HCT116 (cell line): ENCODE data around the gene VSTM2B. TPM values are rescaled to one million over a fixed set of nuclear protein-coding genes. Genes with fewer than 3 reads are reported as not detected.

Experiments
- ATAC-seq: fragments of 200-7000 bp; cut with Tn5 transposase; 2 replicates; pipeline ENCODE4 v1.9.1; 2020; ENCODE audit warnings: mild to moderate bottlenecking, moderate library complexity
- BruUV-seq: library from RNA; stranded (reverse); fragments of 400-500 nt; replicated peaks from 2 replicates; lab custom pipeline; 2021; lab: Mats Ljungman, UMichigan
- CTCF ChIA-PET: fragments of 300-600 bp; sonication (Branson Sonifier 250); formaldehyde crosslinking; loops from one replicate; lab custom pipeline; 2021; ENCODE audit warnings: antibody characterized with exemption; lab: Charles Lee
- POLR2A ChIA-PET: fragments of 300-600, 350-600 bp; sonication (Branson Sonifier 250); formaldehyde crosslinking; loops from one replicate; lab custom pipeline; 2021; ENCODE audit warnings: antibody characterized with exemption; lab: Charles Lee
- RAD21 ChIA-PET, 2 experiments: fragments of 300-600 bp; sonication (Branson Sonifier 250); formaldehyde crosslinking; loops; one replicate each; lab custom pipeline; 2023; ENCODE audit warnings: low total read pairs in 2 of 2; ENCODE audit not compliant: uncharacterized antibody in 2 of 2, unreplicated experiment in 2 of 2, low non-redundant PET in 1 of 2; lab: Charles Lee
- DNase-seq: peaks from one replicate; pipeline ENCODE4 v3.0.0-alpha.2; 2010; ENCODE audit warnings: low read depth, low spot score
- H2AFZ ChIP-seq: fragments of 200-600 bp; shearing (Covaris generic), sonication (generic); 2 replicates; pipeline ENCODE4 v1.6.1; 2017; ENCODE audit warnings: low read depth, mixed run types, mixed read lengths, antibody characterized with exemption, low read length; ENCODE audit not compliant: poor library complexity, severe bottlenecking
- H3K27ac ChIP-seq: 2 replicates; pipeline ENCODE4 v1.5.1; 2012; ENCODE audit warnings: low read depth, low read length
- H3K27me3 ChIP-seq: fragments of 200-600 bp; sonication (generic); 2 replicates; pipeline ENCODE4 v1.6.1; 2016; ENCODE audit warnings: mixed run types, low read length, mixed read lengths; ENCODE audit not compliant: insufficient read depth
- H3K36me3 ChIP-seq, 2 experiments: fragments of 200-500 bp in 1 of 2; fragments of 200-600 bp in 1 of 2; sonication (Bioruptor generic) in 1 of 2; sonication (generic) in 1 of 2; 2 replicates each; pipeline versions ENCODE4 v1.5.1 to v1.6.1; 2014 to 2016; ENCODE audit warnings: low read length in 2 of 2, inconsistent platforms in 1 of 2, mixed read lengths in 1 of 2, mixed run types in 1 of 2; ENCODE audit not compliant: insufficient read depth in 2 of 2, control insufficient read depth in 1 of 2
- H3K4me1 ChIP-seq, 2 experiments: fragments of 200-600 bp in 1 of 2; sonication (generic) in 1 of 2; 2 replicates each; pipeline versions ENCODE4 v1.5.1 to v1.6.1; 2012 to 2017; ENCODE audit warnings: low read length in 2 of 2, inconsistent platforms in 1 of 2, mild to moderate bottlenecking in 1 of 2, mixed read lengths in 1 of 2, mixed run types in 1 of 2, moderate library complexity in 1 of 2; ENCODE audit not compliant: insufficient read depth in 2 of 2, control insufficient read depth in 1 of 2
- H3K4me2 ChIP-seq: fragments of 200-600 bp; sonication (generic); 2 replicates; pipeline ENCODE4 v1.6.1; 2017; ENCODE audit warnings: mixed run types, low read length, mixed read lengths
- H3K4me3 ChIP-seq, 2 experiments: fragments of 200-600 bp in 1 of 2; sonication (generic) in 1 of 2; replicated peaks in 1 of 2; 2 replicates each; pipeline ENCODE4 v1.5.1; 2011 to 2016; ENCODE audit warnings: low read length in 2 of 2, control low read depth in 1 of 2, low read depth in 1 of 2, mild to moderate bottlenecking in 1 of 2, mixed read lengths in 1 of 2, mixed run types in 1 of 2
- H3K79me2 ChIP-seq: fragments of 200-600 bp; sonication (generic); 2 replicates; pipeline ENCODE4 v1.6.1; 2017; ENCODE audit warnings: mild to moderate bottlenecking, mixed run types, low read length, moderate library complexity, mixed read lengths; ENCODE audit not compliant: insufficient read depth
- H3K9ac ChIP-seq: fragments of 200-600 bp; sonication (generic); 2 replicates; pipeline ENCODE4 v1.6.1; 2016; ENCODE audit warnings: low read length, mixed read lengths
- H3K9me2 ChIP-seq: fragments of 200-600 bp; sonication (generic), shearing (Covaris generic); 2 replicates; pipeline ENCODE4 v1.6.1; 2017; ENCODE audit warnings: mixed run types, mild to moderate bottlenecking, moderate library complexity; ENCODE audit not compliant: insufficient read depth
- H3K9me3 ChIP-seq, 2 experiments: fragments of 200-500 bp in 1 of 2; fragments of 200-600 bp in 1 of 2; sonication (Bioruptor generic) in 1 of 2; sonication (generic) in 1 of 2; 2 replicates each; pipeline ENCODE4 v1.6.1; 2014 to 2017; ENCODE audit warnings: low read length in 2 of 2, mixed read lengths in 2 of 2, inconsistent platforms in 1 of 2, low read depth in 1 of 2, mild to moderate bottlenecking in 1 of 2, mixed run types in 1 of 2, moderate library complexity in 1 of 2; ENCODE audit not compliant: control insufficient read depth in 1 of 2, insufficient read depth in 1 of 2
- H4K20me1 ChIP-seq: fragments of 200-600 bp; sonication (generic), shearing (Covaris generic); 2 replicates; pipeline ENCODE4 v1.6.1; 2017; ENCODE audit warnings: mixed run types, mild to moderate bottlenecking, moderate library complexity; ENCODE audit not compliant: insufficient read depth
- CEBPB ChIP-seq: IDR thresholded peaks from 2 replicates; pipeline ENCODE4 v1.6.1; 2012; ENCODE audit warnings: low read depth
- EZH2phosphoT487 ChIP-seq: fragments of 200-600 bp; IDR thresholded peaks from 2 replicates; pipeline ENCODE4 v1.6.1; 2018; ENCODE audit warnings: antibody characterized with exemption, borderline replicate concordance
- FOSL1 ChIP-seq: IDR thresholded peaks from 2 replicates; pipeline ENCODE4 v1.6.1; 2012; ENCODE audit warnings: low read depth
- JUND ChIP-seq: IDR thresholded peaks from 2 replicates; pipeline ENCODE4 v1.6.1; 2012
- POLR2A ChIP-seq: IDR thresholded peaks from 2 replicates; pipeline ENCODE4 v1.7.0; 2011; ENCODE audit warnings: borderline replicate concordance; ENCODE audit not compliant: insufficient read depth, insufficient read length; ENCODE audit errors: extremely low read depth
- SP1 ChIP-seq: IDR thresholded peaks from 2 replicates; pipeline ENCODE4 v1.6.1; 2012; ENCODE audit warnings: low read depth
- ZFX ChIP-seq: fragments of 450-650 bp; IDR thresholded peaks from 2 replicates; pipeline ENCODE4 v1.6.1; 2017
- intact Hi-C: fragments of 100-400 bp; cut with micrococcal nuclease; formaldehyde crosslinking; loops from 2 replicates; pipeline ENCODE4 v1.10.0; 2022
- total RNA-seq: library from RNA; stranded (reverse); gene quantifications from one replicate; pipeline ENCODE4 v1.2.1, GENCODE V29; 2021; ENCODE audit not compliant: unreplicated experiment
- TF ChIP-seq, protein P1 (sequence below): IDR thresholded peaks from 2 replicates; pipeline ENCODE4 v1.6.1; 2011; ENCODE audit warnings: mild to moderate bottlenecking, low read length, moderate library complexity; ENCODE audit not compliant: insufficient replicate concordance; ENCODE audit errors: extremely low read depth
- TF ChIP-seq, protein P2 (sequence below), 3 experiments: fragments of 200-600 bp in 1 of 3; sonication (generic) in 1 of 3; IDR thresholded peaks in 2 of 3; conservative IDR thresholded peaks in 1 of 3; 2 replicates each; pipeline ENCODE4 v1.5.1; 2012 to 2017; ENCODE audit warnings: low read depth in 2 of 3, low read length in 2 of 3, antibody characterized with exemption in 1 of 3, borderline replicate concordance in 1 of 3, control low read depth in 1 of 3, mild to moderate bottlenecking in 1 of 3, mixed read lengths in 1 of 3, mixed run types in 1 of 3, moderate library complexity in 1 of 3; ENCODE audit not compliant: insufficient read depth in 1 of 3
- TF ChIP-seq, protein P3 (sequence below): IDR thresholded peaks from 2 replicates; pipeline ENCODE4 v1.6.1; 2012

The VSTM2B gene
- total RNA-seq, 1 experiment from 2014 or later = not detected

DNA sequence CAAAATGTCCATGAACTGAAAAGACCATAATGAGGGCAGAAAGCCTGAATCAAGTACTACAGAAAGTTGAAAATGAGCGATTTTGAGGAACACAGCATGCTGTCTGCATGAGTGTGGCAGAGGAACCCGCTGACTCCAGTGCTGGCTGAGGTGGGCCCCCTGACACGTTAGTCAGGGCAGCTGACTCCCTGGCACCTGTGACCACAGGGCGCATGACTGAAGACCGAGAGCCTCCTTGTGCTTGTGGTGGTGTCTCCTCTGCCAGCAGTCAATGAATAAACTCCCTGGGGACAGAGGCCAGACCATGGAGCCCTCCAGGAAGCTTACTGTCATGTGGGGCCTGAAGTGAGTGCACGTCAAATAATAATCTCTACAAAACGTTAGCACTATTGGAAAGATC is 38.4 kb upstream of the VSTM2B start:
- no TSS peak for BruUV-seq
- peaks cover 27% of the 10 kb centered on the region for H3K27me3 ChIP-seq

More for the DNA sequence above, 38.4 kb upstream of the VSTM2B start:
- TF ChIP-seq, protein P1, sequence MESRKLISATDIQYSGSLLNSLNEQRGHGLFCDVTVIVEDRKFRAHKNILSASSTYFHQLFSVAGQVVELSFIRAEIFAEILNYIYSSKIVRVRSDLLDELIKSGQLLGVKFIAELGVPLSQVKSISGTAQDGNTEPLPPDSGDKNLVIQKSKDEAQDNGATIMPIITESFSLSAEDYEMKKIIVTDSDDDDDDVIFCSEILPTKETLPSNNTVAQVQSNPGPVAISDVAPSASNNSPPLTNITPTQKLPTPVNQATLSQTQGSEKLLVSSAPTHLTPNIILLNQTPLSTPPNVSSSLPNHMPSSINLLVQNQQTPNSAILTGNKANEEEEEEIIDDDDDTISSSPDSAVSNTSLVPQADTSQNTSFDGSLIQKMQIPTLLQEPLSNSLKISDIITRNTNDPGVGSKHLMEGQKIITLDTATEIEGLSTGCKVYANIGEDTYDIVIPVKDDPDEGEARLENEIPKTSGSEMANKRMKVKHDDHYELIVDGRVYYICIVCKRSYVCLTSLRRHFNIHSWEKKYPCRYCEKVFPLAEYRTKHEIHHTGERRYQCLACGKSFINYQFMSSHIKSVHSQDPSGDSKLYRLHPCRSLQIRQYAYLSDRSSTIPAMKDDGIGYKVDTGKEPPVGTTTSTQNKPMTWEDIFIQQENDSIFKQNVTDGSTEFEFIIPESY = no peak
- TF ChIP-seq JUND (no peak), SP1 (no peak), FOSL1 (no peak), POLR2A (no peak), EZH2phosphoT487 (no peak), CEBPB (no peak), ZFX (no peak)
- TF ChIP-seq, protein P2, sequence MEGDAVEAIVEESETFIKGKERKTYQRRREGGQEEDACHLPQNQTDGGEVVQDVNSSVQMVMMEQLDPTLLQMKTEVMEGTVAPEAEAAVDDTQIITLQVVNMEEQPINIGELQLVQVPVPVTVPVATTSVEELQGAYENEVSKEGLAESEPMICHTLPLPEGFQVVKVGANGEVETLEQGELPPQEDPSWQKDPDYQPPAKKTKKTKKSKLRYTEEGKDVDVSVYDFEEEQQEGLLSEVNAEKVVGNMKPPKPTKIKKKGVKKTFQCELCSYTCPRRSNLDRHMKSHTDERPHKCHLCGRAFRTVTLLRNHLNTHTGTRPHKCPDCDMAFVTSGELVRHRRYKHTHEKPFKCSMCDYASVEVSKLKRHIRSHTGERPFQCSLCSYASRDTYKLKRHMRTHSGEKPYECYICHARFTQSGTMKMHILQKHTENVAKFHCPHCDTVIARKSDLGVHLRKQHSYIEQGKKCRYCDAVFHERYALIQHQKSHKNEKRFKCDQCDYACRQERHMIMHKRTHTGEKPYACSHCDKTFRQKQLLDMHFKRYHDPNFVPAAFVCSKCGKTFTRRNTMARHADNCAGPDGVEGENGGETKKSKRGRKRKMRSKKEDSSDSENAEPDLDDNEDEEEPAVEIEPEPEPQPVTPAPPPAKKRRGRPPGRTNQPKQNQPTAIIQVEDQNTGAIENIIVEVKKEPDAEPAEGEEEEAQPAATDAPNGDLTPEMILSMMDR (IDR thresholded peaks at IDR 0.05 in 2 of 3, conservative IDR thresholded peaks at IDR 0.05 in 1 of 3; ENCODE audit: borderline replicate concordance in 1 of 3, insufficient read depth in 1 of 3, low read depth in 2 of 3, low read length in 2 of 3) = no peak
- TF ChIP-seq, protein P3, sequence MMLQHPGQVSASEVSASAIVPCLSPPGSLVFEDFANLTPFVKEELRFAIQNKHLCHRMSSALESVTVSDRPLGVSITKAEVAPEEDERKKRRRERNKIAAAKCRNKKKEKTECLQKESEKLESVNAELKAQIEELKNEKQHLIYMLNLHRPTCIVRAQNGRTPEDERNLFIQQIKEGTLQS = no peak
- CTCF ChIA-PET = no interaction called here
- POLR2A ChIA-PET = no interaction called here
- Histone ChIP-seq H3K27ac (no peak overlapping the region), H3K36me3 (no peaks in the 10 kb centered on the region), H3K9me2 (no peaks in the 10 kb centered on the region), H3K9ac (no peak overlapping the region), H3K4me3 (no peak overlapping the region), H3K4me2 (no peak overlapping the region), H3K79me2 (no peaks in the 10 kb centered on the region), H4K20me1 (no peaks in the 10 kb centered on the region), H2AFZ (no peak overlapping the region), H3K9me3 (no peaks in the 10 kb centered on the region), H3K4me1 (no peaks in the 10 kb centered on the region)
- ATAC-seq (no peak), DNase-seq (no peak)
- RAD21 ChIA-PET = no interaction called here
- intact Hi-C loops = no loop called here
